ENCODE measurements around the gene LSMEM2. TPM values are rescaled to one million over a fixed set of nuclear protein-coding genes. Genes with fewer than 3 reads are reported as not detected.
"Not testable (repeated sequence)": the region's sequence is repeated elsewhere in the genome, so short reads cannot be mapped to it uniquely, and the experiment has no call there.

LSMEM2 gene
- polyA plus RNA-seq, 6 donors from 2014 or later = 0.19 TPM; not detected in 5

DNA sequence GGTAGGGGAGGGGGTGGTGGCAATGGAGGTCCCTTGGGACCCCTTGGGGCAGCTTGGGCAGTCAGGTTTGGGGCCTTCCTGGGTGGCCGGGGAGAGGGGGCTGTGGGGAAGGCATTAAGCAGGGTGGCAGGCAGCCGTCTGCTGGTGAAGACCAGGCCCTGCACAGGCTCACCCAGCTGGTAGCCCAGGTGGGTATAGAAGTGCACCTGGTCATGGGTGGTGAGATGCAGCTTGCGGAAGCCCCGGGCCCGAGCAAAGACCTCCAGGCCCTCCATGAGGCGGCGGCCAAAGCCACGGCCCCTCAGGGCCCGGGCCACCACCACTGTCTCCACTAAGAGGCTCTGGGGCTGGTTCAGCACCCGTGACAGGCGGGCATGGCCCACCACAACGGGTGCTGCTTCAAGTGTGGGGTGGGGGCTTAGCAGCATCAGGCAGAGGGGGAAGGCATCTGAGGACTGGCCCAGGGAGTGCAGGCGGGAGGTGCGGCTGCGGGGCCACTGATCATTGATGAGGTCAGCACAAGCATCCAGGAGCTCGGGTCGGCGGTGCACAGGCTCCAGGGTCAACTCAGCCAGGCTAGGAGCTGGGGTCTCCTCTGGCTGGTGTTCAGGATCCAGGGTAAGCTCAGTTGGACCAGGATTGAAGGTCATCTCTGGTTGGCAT is 18.0 kb downstream of the LSMEM2 start:
- Mint-ChIP-seq H3K9me3 (no peaks in the 10 kb centered on the region), H3K36me3 (no peaks in the 10 kb centered on the region), H3K4me3 (peak overlapping the region in 2 of 8 donors; percentile 72 to 84), H3K4me1 (peaks cover 28 to 42% (median 36%) of the 10 kb centered on the region in 3 donors), H3K27me3 (no peaks in the 10 kb centered on the region), H3K27ac (peak overlapping the region in 1 of 6 donors; percentile 52)
- ATAC-seq (ENCODE audit: low read depth in 2 of 2) (no peak), DNase-seq (no peak)

DNA sequence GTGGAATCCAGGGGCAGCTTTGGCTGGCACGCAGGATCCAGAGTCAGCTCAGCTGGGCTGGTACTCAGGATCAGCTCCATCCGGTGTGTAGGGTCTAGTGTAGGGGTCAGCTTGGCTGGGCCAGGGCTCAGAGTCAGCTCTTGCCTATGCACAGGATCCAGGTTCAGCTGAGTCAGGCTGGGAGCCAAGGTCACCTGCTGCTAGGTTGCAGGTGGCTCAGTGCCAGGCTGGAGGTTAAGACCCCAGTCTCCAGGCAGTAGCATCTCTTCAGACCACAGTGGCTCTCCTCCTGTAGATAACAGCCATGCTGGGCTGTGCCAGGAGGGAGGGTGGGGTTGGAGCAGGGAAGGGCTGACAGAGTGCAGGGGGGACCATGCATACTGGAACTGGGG is 18.5 kb downstream of the LSMEM2 start:
- no peaks in the 10 kb centered on the region for H3K9me3 Mint-ChIP-seq
- H3K36me3 Mint-ChIP-seq = no peaks in the 10 kb centered on the region
- H3K4me3 Mint-ChIP-seq = peak overlapping the region in 3 of 8 donors; percentile 25 to 98 (median 84)
- DNase-seq = no peak
- peaks cover 26 to 40% (median 34%) of the 10 kb centered on the region in 3 donors for H3K4me1 Mint-ChIP-seq
- H3K27me3 Mint-ChIP-seq = no peaks in the 10 kb centered on the region
- peak overlapping the region in 2 of 6 donors; percentile 52 to 94 for H3K27ac Mint-ChIP-seq
- ATAC-seq (ENCODE audit: low read depth in 2 of 2) = no peak

DNA sequence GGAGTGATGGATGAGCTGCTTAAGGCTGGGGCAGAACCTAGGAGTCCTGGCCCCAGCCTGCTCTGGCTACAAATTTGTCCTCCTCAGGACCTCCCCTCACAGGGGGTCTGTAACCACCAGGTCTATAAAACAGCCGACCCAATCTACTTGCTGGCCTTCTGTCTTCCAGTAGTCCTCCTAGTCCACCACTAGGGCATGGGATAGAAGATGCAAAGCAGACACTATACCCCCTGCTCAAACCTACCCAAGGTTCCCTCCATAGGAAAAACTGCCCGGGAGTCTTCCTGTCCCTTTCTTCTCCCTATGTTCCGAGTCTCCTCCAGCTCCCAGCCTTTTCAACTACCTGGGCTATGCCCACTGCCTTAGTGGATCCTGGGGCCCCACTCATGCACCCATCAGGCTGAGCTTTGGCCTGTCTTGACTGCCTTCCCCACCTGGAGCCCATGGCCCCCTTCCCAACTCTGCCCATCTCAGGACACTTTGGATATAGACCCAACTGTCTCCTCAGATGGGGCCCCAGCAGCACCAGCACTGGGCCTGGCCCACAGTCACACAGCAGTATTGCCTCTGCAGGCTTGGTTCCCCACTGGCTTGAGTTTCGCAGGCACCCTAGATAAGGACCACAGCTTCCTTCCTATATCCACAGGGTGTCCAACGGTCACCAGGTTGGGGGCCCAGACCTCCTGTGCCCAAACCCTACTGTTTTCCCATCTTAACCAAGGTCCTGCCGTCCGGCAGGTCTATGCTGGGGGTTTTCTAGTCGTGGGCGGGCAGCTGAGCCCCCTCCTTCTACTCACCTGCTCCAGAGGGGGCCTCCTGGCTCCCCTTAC is 19.2 kb downstream of the LSMEM2 start:
- H3K9me3 Mint-ChIP-seq = no peaks in the 10 kb centered on the region
- peak overlapping the region; percentile 84 to 99 (median 98) for H3K4me3 Mint-ChIP-seq
- no peaks in the 10 kb centered on the region for H3K27me3 Mint-ChIP-seq
- H3K36me3 Mint-ChIP-seq = no peaks in the 10 kb centered on the region
- no peak for ATAC-seq (ENCODE audit: low read depth in 2 of 2)
- peaks cover 19 to 33% (median 27%) of the 10 kb centered on the region in 3 donors for H3K4me1 Mint-ChIP-seq
- peak overlapping the region in 5 of 6 donors; percentile 94 to 99 (median 99) for H3K27ac Mint-ChIP-seq
- DNase-seq = no peak

DNA sequence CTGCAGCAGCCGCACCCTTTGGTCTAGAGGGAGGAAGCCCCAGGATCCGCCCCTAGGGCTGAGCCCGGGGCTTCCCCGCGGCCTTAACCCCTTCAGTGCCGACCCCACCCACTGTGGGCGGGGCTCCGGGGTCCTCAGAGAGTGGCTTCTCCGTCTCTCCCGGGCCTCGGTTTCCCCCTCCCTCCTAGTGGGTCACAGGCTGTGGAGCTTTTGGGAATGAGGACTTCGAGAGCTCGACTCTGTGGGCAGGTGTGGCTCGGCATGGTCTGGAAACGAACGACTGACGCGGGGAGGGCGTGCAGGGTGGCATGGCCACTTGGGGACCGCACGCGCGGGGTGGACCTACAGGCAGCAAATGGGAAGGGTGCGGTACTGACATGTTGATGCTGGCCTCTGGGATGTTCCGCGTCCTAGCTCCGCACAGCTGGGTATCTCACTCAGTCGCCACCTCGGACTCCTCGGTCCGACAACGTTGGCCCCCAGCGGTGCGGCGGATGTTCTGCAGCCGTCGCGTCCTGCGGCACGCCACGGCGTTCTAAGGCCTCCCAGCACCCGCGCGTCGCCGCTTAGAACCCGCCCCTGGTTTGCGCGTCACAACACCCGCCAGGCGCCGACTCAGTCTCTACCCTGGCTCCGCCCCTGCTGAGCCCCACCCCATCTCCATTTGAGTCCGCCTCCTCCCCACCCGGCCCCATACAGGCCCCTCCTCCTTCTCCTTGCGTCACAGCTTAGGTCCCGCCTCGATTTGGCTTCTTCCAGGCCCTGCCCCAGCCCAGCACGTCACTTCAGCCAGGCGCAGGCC is 20.1 kb downstream of the LSMEM2 start, which contains the start of the genes HYAL3 and NAA80:
TSS of gene HYAL3 (minus strand) at position 570 of the 802 bp plus-strand sequence. CDS start 3,803 bp downstream, outside the sequence.
TSS of gene NAA80 (minus strand) at position 570 of the 802 bp plus-strand sequence. CDS start 1,942 bp downstream, outside the sequence.
- H3K27ac Mint-ChIP-seq = peak within 1 kb of the TSS; percentile 96 to 100 (median 99)
- no peaks in the 10 kb centered on the region for H3K36me3 Mint-ChIP-seq
- no peaks in the 10 kb centered on the region for H3K27me3 Mint-ChIP-seq
- DNase-seq (peak; percentile 100), ATAC-seq (ENCODE audit: low read depth in 2 of 2) (peak; percentile 85)
- H3K9me3 Mint-ChIP-seq = no peaks in the 10 kb centered on the region
- H3K4me3 Mint-ChIP-seq = peak within 1 kb of the TSS; percentile 84 to 99 (median 98)
- peaks cover 18 to 31% (median 26%) of the 10 kb centered on the region in 3 donors for H3K4me1 Mint-ChIP-seq

DNA sequence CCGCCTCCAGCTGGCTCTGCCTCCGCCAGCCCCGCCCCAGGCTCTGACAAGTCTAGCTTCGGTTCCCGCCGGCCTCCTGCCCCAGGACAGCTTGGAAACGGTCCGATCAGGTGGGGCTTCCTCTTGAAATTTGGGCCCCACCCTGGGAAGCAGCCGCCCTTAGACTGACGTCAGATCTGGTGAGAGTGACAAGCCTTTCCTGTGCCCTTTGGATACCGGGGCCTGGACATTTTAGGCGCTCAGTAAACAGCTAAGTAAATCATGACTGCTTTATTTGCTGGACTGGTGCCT is 20.7 kb downstream of the LSMEM2 start:
- ATAC-seq (ENCODE audit: low read depth in 2 of 2) (no peak), DNase-seq (no peak)
- Mint-ChIP-seq H3K27ac (peak overlapping the region; percentile 96 to 100 (median 99)), H3K9me3 (no peaks in the 10 kb centered on the region), H3K36me3 (no peaks in the 10 kb centered on the region), H3K27me3 (no peaks in the 10 kb centered on the region), H3K4me3 (peak overlapping the region; percentile 84 to 99 (median 98)), H3K4me1 (peaks cover 18 to 31% (median 26%) of the 10 kb centered on the region in 3 donors)

DNA sequence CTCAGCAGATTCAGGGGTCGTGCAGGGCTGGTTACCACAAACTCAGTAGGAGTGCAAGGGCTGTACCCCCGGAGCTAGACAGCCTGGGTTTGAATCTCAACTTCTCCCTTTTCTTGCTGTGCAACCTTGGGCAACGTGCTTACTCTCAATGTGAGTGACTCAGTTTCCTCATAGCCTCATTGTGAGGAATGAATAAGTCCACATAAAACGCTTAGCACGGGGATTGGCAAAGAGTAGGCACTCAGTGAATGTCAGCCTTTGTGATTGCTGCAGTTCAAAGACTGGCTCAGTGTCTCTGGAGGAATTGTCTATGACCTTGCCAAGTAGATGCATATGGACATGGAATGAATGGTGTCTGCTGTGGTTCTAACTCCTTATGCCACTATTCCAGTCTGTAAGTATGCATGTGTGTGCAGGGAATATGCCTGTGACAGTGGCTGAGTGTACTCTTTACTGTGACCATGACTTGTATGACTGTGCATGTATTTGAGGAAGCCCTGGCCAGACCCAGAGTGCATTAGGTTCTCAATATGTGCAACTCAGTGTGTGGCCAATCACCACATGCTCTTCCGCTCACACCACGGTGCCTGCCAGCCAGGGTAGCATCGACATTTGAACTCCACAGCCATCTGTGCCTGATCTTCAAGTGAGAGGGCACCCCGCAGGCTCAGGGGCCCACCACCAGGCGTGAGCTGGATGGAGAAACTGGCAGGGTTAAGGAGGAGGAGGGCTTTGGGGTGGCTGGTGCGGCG is 21.2 kb downstream of the LSMEM2 start:
- H3K9me3 Mint-ChIP-seq = no peaks in the 10 kb centered on the region
- peak overlapping the region; percentile 96 to 100 (median 99) for H3K27ac Mint-ChIP-seq
- no peaks in the 10 kb centered on the region for H3K36me3 Mint-ChIP-seq
- DNase-seq (no peak), ATAC-seq (ENCODE audit: low read depth in 2 of 2) (no peak)
- no peaks in the 10 kb centered on the region for H3K27me3 Mint-ChIP-seq
- H3K4me1 Mint-ChIP-seq = peaks cover 18 to 31% (median 26%) of the 10 kb centered on the region in 3 donors
- H3K4me3 Mint-ChIP-seq = peak overlapping the region; percentile 84 to 99 (median 98)

DNA sequence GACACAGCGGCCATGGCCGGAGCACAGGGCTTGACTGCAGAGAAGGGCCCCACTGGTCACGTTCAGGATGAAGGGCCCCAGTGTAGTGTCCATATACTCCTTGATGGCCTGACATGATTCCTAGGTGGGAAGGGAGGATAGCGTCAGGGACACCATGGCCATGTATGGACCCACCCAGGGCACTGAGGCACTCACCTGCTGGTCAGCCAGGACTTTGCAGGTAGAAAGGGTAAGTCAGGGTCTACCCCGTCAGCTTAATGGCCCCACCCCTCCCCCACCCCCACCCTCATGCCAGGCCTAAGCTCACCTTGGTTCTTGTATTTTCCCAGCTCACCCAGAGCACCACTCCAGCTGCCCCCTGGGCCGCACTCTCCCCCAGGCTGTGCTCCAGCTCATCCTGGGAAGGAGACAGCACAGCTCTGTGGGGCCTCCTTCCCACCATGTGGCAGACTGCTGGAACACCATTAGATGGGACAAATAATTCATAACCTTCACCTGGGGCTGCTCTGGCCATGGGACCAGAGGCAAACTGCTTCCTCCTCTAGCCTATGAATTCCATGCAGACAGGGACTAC is 21.9 kb downstream of the LSMEM2 start:
- Mint-ChIP-seq H3K4me3 (peak overlapping the region in 6 of 8 donors; percentile 39 to 97 (median 88)), H3K36me3 (no peaks in the 10 kb centered on the region), H3K27me3 (no peaks in the 10 kb centered on the region), H3K9me3 (no peaks in the 10 kb centered on the region), H3K27ac (peak overlapping the region in 4 of 6 donors; percentile 96 to 100 (median 99)), H3K4me1 (peaks cover 18 to 31% (median 26%) of the 10 kb centered on the region in 3 donors)
- no peak for DNase-seq
- ATAC-seq (ENCODE audit: low read depth in 2 of 2) = no peak

DNA sequence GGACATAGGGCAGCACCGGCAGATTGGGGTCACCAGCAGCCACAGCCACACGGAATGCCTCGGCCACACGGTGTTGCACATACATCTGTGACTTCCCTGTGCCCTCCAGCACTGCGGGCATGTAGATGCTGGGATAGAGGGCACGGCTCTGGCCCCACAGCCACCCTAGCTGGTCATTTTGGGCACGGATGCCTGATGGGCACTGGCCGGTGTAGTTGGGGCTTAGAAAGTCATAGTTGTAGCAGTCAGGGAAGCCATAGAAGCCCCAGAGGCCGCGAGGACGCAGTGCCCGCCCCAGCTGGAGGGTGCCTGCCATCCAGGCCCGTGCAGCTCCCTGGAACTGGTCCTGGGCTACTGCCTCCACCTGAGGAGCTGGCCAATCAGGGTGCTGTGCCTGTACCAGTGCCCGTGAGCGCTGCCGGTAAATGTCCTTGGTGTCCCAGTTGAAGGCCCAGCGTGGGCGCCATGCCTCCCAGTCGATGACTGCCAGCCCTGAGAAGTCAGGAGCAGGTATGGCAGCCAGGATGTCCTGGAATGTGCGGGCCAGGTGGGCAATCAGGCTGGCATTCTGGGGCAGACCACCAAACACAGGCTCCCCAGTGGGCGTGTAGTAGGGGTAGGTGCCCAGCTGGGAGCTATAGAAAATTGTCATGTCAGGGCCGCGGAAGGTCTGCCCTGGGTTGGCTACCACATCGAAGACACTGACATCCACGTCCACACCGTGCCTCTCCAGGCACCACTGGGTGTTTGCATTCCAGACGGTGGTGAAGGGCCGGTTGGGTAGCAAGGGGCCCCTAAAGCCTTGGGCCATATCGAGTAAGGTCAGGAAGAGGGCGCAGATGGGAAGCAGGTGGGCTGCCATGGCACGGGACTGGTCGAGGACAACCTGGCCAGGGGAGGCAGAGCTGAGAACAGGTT is 23.5 kb downstream of the LSMEM2 start:
- Mint-ChIP-seq H3K27ac (peak overlapping the region in 2 of 6 donors; percentile 22 to 56), H3K36me3 (no peaks in the 10 kb centered on the region)

DNA sequence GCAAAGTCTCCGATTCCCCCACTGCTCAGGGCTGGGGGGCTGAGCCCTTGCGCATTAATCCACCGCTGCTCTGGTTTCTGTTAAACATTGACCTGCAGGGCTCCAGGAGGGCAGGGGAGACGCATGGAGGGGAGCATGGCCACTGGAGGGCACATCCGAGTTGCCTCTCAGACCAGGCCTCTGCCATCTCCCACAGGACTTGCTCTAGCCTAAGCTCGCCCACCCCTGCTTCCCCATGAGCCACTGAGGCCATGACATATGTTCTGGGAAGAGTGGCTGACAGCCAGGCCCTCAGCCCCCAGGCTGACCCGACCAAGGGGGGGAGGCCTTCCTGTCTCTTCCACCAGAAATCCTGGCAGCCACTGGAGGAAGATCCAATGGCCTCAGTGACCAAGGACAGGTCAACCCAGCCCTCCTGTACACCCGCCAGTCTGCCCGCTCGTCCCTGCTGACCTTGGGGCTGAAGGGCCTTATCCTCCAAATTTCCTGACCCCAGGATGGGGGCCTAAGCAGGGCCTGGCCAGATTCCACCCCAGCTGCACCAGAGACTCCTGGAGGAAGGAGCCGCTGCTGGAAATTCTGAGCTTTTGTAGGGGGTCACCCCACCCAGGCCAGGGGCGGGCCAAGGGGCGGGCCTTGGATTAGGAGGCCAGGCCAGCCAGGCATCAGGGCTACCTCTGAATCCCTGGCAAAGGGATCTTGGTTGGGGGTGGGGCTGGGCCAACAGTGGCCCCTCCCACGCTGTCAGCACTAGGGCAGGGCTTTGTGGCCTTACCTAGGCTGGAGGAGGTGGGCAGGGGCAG is 24.3 kb downstream of the LSMEM2 start, which contains the start of gene HYAL1:
TSS of gene HYAL1 (minus strand) at position 562 of the 803 bp plus-strand sequence. CDS start 618 bp downstream, outside the sequence.
- Mint-ChIP-seq H3K36me3 (no peaks in the 10 kb centered on the region), H3K4me3 (no peak within 1 kb of the TSS), H3K27ac (peak within 1 kb of the TSS in 2 of 6 donors; percentile 56 to 62), H3K9me3 (no peaks in the 10 kb centered on the region), H3K27me3 (no peaks in the 10 kb centered on the region), H3K4me1 (peaks cover 14 to 22% (median 21%) of the 10 kb centered on the region in 3 donors)
- no peak for ATAC-seq (ENCODE audit: low read depth in 2 of 2)
- no peak for DNase-seq

More for the DNA sequence above, 23.5 kb downstream of the LSMEM2 start:
- H3K27me3 Mint-ChIP-seq = no peaks in the 10 kb centered on the region
- peak overlapping the region in 1 of 8 donors; percentile 30 for H3K4me3 Mint-ChIP-seq
- ATAC-seq (ENCODE audit: low read depth in 2 of 2) (no peak), DNase-seq (no peak)
- no peaks in the 10 kb centered on the region for H3K9me3 Mint-ChIP-seq
- H3K4me1 Mint-ChIP-seq = peaks cover 18 to 30% (median 26%) of the 10 kb centered on the region in 3 donors

DNA sequence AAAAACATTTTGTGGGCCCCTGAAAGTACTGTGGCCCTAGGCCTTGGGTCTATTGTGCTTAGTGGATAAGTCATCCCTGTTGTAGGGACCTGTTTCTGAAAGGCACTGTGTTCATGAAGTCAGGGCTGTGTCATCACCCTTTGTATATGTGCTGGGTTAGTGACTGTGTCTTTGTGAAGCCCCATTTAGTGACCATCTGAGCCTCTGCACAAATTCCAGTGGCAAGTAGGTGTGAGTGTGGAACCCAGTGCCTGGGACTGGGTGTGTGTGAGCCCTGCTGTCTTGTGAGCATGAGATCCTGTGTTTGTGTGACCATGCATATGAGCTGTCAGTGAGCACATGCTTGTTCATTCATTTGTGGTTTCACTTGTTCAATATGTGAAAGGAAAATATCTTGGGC is 25.7 kb downstream of the LSMEM2 start:
- Mint-ChIP-seq H3K36me3 (no peaks in the 10 kb centered on the region), H3K9me3 (peaks cover 0 to 4% (median 0%) of the 10 kb centered on the region in 7 donors), H3K27ac (peak overlapping the region in 1 of 6 donors; percentile 56), H3K27me3 (no peaks in the 10 kb centered on the region), H3K4me3 (no peak overlapping the region), H3K4me1 (peaks cover 7 to 10% (median 10%) of the 10 kb centered on the region in 3 donors)
- DNase-seq (no peak), ATAC-seq (ENCODE audit: low read depth in 2 of 2) (no peak)

DNA sequence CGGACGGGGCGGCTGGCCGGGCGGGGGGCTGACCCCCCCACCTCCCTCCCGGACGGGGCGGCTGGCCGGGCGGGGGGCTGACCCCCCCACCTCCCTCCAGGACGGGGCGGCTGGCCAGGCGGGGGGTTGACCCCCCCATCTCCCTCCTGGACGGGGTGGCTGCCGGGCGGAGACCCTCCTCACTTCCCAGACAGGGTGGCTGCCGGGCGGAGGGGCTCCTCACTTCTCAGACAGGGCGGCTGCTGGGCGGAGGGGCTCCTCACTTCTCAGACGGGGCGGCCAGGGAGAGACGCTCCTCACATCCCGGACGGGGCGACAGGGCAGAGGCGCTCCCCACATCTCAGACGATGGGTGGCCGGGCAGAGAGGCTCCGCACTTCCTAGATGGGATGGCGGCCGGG is 33.2 kb downstream of the LSMEM2 start:
- H3K36me3 Mint-ChIP-seq; DNase-seq; H3K4me3 Mint-ChIP-seq; ATAC-seq (ENCODE audit: low read depth in 2 of 2); H3K9me3 Mint-ChIP-seq; H3K27ac Mint-ChIP-seq; H3K27me3 Mint-ChIP-seq; H3K4me1 Mint-ChIP-seq: not testable (repeated sequence)

All from naive B cell (primary cell).